ENCODE data around the gene POLR1C.

- 0 out of 2 replicates have a peak, but pooled peaks have one; percentile 13 for TF ChIP-seq CTCF (tag by site-specific recombination; IDR thresholded peaks at IDR 0.05)
- TF ChIP-seq ZNF707 (tag by site-specific recombination; IDR thresholded peaks at IDR 0.05) = no peak
- no peak for TF ChIP-seq ZNF473 (tag by site-specific recombination; IDR thresholded peaks at IDR 0.05)
- no peak for TF ChIP-seq ZBTB17 (tag by site-specific recombination; IDR thresholded peaks at IDR 0.05)
- no peak for TF ChIP-seq ZNF274 (IDR thresholded peaks at IDR 0.05; ENCODE audit: low read length)
- TF ChIP-seq ZNF274 (tag by site-specific recombination; IDR thresholded peaks at IDR 0.05; ENCODE audit: borderline replicate concordance) = no peak
- no peak for TF ChIP-seq ZNF416 (tag by site-specific recombination; IDR thresholded peaks at IDR 0.05)
- TF ChIP-seq ZNF335 (tag by site-specific recombination; conservative IDR thresholded peaks at IDR 0.05) = no peak
- TF ChIP-seq ZNF2 (tag by site-specific recombination; IDR thresholded peaks at IDR 0.05) = no peak
Measured at GRCh38 chr6:43508481-43509141, 8.3 kb upstream of the POLR1C start.
